Erythroblast (primary cell): ENCODE data around the gene SHROOM1.

Experiments used
- GATA1 ChIP-seq: IDR thresholded peaks from 2 replicates; pipeline ENCODE4 v1.6.1; 2011; ENCODE audit warnings: low read depth, mild to moderate bottlenecking, control low read depth, low read length, moderate library complexity
- POLR2A ChIP-seq: IDR thresholded peaks from 2 replicates; pipeline ENCODE4 v1.6.1; 2011; ENCODE audit warnings: mild to moderate bottlenecking, low read length

- TF ChIP-seq POLR2A (no peak), GATA1 (no peak)
These were observed 31.1 kb downstream of the SHROOM1 start for GRCh38 chr5:132799392-132799791.
